Adrenal gland (tissue), 5 donors: ENCODE data around the gene AVPR2.

ENCODE experiments used
- POLR2A ChIP-seq, 2 donors: fragments of 450-650 bp; IDR thresholded peaks; one replicate each; pipeline ENCODE4 v1.6.1; 2017; ENCODE audit warnings: antibody characterized with exemption in 2 of 2, mild to moderate bottlenecking in 2 of 2, moderate library complexity in 1 of 2
- TF ChIP-seq, protein P1 (sequence below), 6 experiments: fragments of 450-650 bp in 4 of 6; fragments of 200-600 bp in 2 of 6; sonication (generic) in 1 of 6; IDR thresholded peaks; 1 replicate in 5 of 6; 2 replicates in 1 of 6; pipeline versions ENCODE4 v1.5.1 to v1.8.0; 2016 to 2021; ENCODE audit warnings: antibody characterized with exemption in 6 of 6, mild to moderate bottlenecking in 2 of 6, moderate library complexity in 1 of 6
- donor health status: DM: no; HTN: no; CAD: no.

- TF ChIP-seq, protein P1, sequence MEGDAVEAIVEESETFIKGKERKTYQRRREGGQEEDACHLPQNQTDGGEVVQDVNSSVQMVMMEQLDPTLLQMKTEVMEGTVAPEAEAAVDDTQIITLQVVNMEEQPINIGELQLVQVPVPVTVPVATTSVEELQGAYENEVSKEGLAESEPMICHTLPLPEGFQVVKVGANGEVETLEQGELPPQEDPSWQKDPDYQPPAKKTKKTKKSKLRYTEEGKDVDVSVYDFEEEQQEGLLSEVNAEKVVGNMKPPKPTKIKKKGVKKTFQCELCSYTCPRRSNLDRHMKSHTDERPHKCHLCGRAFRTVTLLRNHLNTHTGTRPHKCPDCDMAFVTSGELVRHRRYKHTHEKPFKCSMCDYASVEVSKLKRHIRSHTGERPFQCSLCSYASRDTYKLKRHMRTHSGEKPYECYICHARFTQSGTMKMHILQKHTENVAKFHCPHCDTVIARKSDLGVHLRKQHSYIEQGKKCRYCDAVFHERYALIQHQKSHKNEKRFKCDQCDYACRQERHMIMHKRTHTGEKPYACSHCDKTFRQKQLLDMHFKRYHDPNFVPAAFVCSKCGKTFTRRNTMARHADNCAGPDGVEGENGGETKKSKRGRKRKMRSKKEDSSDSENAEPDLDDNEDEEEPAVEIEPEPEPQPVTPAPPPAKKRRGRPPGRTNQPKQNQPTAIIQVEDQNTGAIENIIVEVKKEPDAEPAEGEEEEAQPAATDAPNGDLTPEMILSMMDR (IDR thresholded peaks at IDR 0.05) = no peak
- no peak for TF ChIP-seq POLR2A (IDR thresholded peaks at IDR 0.05)
Measured at GRCh38 chrX:153944800-153945150, 40.3 kb downstream of the AVPR2 start.
